GDM1 (cell line): ENCODE data around the gene SLC22A23.

Experiments
- DNase-seq: peaks from one replicate; lab custom pipeline; 2025; lab: John Stamatoyannopoulos, UW

The SLC22A23 gene

GRCh38 chr6:3296078-3296477, 160.8 kb downstream of the SLC22A23 start:
- no peak for DNase-seq

GRCh38 chr6:3294921-3295871, 161.7 kb downstream of the SLC22A23 start:
- no peak for DNase-seq

- DNase-seq: no peak
Observed at GRCh38 chr6:3294396-3294795, 162.5 kb downstream of the SLC22A23 start.

- DNase-seq: no peak
Observed at GRCh38 chr6:3293271-3294155, 163.3 kb downstream of the SLC22A23 start.

- no peak for DNase-seq
Observed at GRCh38 chr6:3292431-3293197, 164.2 kb downstream of the SLC22A23 start.

- DNase-seq: no peak
Observed at GRCh38 chr6:3291987-3292386, 164.9 kb downstream of the SLC22A23 start.

- no peak for DNase-seq
Observed at GRCh38 chr6:3291346-3291745, 165.5 kb downstream of the SLC22A23 start.

GRCh38 chr6:3290931-3291211, 166.0 kb downstream of the SLC22A23 start:
- no peak for DNase-seq

- no peak for DNase-seq
Observed at GRCh38 chr6:3290149-3290930, 166.5 kb downstream of the SLC22A23 start.

GRCh38 chr6:3289664-3290055, 167.2 kb downstream of the SLC22A23 start:
- no peak for DNase-seq

- no peak for DNase-seq
Observed at GRCh38 chr6:3288711-3289663, 167.9 kb downstream of the SLC22A23 start.

GRCh38 chr6:3287976-3288707, 168.7 kb downstream of the SLC22A23 start:
- no peak for DNase-seq

- DNase-seq: no peak
Observed at GRCh38 chr6:3287308-3287707, 169.5 kb downstream of the SLC22A23 start.

GRCh38 chr6:3286641-3287171, 170.1 kb downstream of the SLC22A23 start:
- no peak for DNase-seq

- no peak for DNase-seq
Observed at GRCh38 chr6:3285732-3286131, 171.1 kb downstream of the SLC22A23 start.

- DNase-seq: no peak
Observed at GRCh38 chr6:3285049-3285639, 171.7 kb downstream of the SLC22A23 start.

GRCh38 chr6:3284436-3284876, 172.4 kb downstream of the SLC22A23 start:
- no peak for DNase-seq

GRCh38 chr6:3283641-3284435, 173.0 kb downstream of the SLC22A23 start:
- DNase-seq: no peak
